GM18517 (cell line): ENCODE measurements around the gene ARHGAP26.
"Not testable (repeated sequence)": the region's sequence is repeated elsewhere in the genome, so short reads cannot be mapped to it uniquely, and the experiment has no call there.

Experiments used
- ATAC-seq: cut with Tn5 transposase; IDR thresholded peaks from one replicate; pipeline ENCODE4 v1.9.1; 2021; ENCODE audit warnings: mild to moderate bottlenecking, moderate library complexity; ENCODE audit not compliant: unreplicated experiment

ARHGAP26 gene

DNA sequence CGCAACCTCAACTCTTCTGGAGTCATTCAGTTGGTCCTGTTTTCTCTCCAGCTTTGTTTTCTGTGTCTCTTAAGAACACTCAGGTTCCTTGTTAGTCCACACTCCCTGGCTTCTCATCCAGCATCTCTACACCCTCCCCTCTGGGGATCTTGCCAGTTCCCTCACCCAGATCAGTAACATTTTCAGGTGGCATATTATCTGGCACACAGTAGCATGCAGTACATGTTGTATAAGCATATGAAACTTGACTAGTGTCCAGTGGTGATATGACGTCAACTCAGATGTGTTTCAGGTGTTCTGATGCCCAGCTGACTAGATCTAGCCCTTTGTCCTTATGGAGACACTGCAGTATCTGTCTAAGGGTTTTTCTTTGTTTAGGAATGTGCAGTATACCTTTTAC is 184.3 kb downstream of the ARHGAP26 start:
- ATAC-seq, result no peak

DNA sequence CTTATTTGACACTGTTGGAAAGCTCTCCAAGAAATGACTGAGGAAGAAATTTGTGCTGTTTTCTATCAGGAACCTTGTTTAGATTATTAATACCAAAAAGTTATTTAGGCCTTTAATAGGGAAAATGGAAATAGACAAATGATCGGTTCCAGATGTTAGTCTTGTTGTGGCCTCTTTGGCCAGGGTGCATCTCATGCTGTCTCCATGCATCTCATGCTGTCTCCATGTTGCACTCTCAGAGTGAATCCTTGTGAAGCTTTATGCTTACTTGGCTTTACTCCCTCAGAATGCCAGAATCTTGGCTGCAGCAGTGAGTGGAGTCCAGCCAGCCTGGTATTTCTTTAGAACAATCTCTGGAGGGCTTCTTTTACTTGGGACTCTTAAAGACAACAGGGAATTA is 185.5 kb downstream of the ARHGAP26 start:
- ATAC-seq, result no peak

DNA sequence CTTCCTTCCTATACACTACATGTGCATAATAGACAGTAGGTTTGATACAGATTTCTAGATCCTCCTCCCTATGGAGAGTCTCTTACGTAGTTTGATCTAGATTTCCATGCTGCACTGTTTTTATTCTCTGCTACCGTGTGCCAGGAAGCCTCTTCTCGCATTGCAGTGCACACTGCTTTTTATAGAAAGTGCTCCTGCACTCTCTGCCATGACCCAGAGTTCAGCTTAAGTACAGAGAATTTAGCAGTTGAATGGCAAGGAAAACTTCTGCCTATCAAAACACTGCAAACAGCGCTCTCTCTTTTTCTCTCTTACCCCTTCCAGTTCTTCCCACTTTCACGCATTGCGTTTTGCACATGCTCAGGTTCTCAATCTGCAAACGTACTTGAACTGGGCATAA is 187.4 kb downstream of the ARHGAP26 start:
- ATAC-seq, result no peak

DNA sequence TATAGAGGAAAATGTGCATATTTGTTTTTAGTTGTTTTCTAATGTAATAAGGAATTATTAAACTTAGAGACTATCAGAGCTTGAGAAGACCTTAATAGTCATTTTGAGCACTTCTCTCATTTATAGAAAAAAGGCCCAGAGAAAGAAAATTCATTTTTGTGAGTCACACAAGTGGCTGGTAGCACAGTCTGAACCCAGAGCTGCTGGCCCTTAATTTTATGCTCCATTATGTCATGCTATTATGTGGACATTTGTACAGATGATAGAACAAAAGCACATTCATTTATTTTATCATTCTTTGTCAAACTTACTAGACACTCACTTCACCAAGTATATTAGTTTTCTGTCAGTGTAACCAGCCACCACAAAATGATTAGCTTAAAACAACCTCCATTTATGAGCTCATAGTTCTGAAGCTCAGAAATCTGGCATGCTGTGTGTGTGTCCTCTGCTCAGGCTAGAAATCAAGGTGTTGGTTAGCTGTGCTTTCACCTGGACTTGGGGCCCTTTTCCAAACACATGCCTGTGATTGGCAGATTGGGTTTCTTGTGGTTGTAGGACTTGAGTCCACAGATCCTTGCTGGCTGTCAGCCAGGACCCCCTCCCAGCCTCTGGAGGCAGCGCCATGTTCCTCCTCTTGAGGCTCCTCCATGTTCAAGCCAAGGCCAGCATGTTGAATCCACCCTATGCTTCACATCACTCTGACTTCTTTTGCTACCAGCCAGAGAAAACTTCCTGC is 188.9 kb downstream of the ARHGAP26 start:
- no peak for ATAC-seq

DNA sequence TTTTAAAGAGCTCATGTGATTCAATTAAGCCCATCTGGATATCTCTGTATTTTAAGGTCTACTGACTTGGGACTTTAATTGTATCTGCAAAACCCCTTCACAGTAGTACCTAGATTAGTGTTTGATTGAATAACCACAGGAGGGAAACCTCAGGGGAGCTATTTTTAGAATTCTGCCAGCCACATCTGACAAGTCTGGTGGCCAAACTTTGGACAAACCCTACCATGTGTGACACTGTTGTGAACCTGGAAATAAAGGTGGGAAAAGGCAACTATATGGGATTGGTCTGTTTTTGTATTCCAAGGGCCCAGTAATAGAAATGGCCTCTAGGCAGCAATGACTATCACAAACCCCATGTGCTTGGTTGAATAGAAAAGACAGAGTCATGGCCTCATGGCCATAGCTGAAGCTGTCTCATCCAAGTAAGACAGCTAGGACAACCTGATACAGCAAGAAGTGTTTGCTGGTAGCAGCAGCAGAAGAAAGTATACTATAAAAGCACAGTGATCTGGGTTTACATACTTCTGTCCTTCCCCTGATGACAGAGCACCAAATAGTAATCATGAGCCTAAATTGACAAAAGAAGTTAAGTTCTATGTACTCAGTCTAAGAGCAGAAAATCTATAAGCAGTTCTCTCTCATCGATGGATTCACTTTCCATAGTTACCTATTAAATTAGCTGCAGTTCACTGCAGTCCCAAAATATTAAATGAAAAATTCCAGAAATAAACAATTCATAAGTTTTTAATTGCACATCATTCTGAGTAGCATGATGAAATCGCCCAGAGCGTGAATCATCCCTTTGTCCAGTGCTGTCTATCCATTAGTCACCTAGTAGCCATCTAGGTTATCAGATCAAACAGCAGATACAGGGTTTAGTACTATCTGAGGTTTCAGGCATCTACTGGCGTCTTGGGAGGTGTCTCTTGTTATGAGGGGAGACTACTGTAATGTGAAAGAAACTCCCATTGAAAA is 189.8 kb downstream of the ARHGAP26 start:
- no peak for ATAC-seq

DNA sequence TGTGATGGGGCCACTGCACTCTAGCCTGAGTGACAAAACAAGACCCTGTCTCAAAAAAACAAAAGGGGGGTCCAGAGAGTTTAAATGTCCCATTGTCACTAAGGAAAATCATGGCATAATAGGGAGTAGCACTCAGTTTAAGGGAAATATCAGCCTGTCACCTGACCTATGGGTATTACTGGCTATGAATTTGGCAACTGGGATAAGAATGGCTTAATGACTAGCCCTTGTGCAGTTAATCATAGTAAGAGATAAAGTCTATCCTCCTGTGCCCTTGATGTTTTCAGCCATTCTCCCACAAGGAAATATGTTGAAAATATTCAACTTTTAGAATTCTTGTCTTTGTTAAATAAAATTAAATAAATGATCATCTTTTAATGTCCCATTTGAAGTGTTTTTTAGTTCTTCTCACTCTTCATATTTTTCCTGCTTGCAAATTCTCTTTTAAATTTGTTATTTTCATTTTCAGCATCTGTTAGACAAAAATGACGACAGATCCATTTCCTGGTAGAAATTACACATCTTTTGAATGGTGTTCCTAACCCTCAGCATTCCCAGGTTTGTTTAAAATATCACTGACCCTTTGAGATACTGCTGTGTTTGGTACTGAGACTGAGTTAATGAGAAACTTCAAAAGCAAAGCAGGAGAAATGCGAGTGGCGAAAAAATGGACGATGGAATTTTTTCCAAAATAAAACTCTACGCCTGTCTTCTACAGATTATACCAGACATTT is 191.4 kb downstream of the ARHGAP26 start:
- no peak for ATAC-seq

DNA sequence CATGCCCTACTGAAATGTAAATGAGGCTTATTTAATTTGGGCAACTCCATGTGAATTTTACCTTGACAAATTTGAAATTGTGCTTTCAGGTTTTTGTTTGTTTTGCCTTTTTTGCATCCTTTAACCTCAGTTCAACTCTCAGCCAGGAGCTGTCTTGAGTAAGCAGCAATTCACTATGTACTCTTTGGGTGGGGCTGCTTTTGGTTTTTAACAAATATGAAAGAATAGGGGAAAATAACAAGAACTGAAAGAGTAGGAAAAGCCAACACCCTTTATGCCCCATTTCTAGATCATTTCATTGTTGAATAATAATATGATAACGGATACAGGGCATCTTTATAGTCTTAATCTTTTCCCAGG is 192.0 kb downstream of the ARHGAP26 start:
- ATAC-seq, result no peak

DNA sequence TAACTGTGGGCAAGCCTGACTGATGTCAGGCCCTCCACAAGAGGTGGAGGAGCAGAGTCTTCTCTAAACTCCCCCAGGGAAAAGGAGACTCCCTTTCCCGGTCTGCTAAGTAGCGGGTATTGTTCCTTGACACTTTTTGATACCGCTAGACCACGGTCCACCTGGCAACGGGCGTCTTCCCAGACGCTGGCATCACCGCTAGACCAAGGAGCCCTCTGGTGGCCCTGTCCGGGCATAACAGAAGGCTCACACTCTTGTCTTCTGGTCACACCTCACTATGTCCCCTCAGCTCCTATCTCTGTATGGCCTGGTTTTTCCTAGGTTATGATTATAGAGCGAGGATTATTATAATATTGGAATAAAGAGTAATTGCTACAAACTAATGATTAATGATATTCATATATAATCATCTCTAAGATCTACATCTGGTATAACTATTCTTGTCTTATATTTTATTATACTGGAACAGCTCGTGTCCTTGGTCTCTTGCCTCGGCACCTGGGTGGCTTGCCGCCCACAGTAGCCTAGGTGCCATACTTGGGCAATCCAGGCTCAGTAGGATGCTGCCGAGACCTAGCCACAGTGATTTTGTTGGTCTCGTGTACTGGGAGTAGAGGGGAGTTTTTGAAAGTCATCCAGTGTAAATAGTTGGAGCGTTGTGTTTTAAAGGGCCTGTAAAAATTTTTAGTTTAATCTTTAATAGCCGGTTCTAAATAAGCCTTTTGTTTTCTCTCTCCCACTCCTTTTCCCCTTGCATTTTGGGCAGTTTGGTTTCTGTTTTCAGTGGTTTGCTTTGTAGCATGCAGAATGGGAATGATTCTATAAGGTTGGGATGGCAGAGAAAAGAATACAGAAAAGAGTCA is 195.3 kb downstream of the ARHGAP26 start:
- not testable (repeated sequence) for ATAC-seq

DNA sequence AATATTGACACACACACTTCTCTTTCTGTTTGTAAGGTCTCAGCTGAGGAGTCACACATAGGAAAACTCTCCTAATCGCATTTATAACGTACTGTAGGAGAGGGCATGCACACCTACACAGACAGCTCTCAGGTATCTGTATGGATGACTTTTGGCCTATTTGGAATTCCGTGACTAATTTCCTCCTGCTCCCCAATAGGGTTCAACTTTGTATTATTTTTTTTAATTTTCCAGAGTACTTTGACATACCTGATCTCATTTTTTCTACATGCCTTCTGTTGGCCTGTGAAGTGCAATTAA is 195.9 kb downstream of the ARHGAP26 start:
- ATAC-seq, result no peak

DNA sequence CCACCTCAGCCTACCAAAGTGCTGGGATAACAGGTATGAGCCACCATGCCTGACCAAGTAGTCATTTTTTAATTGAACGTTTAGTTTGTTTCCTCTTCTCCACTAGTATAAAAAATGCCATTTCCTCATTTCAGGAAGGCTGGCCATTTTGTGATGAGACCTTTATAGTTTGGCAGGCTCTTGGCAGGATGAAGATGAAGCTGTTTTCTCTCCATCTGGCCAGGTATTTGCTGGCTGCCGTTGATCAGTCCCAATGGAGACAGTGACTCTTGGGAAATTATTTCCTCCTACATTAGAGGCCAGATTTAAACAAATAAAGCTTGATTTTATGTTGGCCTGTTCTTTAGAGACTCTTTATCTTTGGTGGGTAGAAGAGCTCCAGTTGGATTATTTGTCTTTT is 199.0 kb downstream of the ARHGAP26 start:
- ATAC-seq, result no peak

DNA sequence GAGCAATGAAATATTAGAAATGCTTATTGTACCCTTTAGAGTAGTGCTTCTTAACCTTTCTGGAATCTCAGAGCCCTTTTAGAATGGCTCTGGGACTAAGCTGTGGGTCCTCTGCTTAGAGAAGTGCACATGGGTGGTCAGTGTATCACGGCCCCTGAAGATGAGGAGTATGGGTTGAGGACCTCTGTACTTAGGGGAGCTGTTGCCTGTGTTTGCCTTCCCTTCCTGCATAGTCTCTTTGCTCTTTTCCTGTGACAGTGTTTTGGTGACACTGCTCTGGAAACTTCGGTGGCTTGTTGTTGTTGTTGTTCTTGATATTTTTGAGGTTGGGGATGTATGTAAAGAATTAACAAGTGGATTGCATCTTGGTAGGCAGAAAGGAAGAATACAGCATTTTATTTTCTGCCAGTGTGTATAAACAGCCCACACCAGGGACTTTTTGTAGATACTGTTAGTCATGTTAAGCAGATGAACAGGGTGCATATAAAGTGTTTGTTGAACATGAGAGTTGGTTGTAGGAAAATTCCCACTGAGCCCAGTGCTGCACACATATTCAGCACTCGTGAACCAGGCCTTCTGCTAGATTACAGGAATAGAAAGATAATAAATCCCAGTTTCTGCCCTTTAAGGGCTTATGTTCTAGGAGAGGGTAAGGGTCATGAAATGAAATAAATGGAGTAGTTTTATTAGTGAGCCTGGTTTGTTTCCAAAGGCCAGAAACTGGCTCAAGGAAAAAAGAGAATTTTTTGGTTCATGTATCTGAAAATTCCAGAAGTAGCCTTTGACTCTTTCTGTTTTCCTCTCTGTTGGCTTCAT is 199.7 kb downstream of the ARHGAP26 start:
- ATAC-seq, result no peak

DNA sequence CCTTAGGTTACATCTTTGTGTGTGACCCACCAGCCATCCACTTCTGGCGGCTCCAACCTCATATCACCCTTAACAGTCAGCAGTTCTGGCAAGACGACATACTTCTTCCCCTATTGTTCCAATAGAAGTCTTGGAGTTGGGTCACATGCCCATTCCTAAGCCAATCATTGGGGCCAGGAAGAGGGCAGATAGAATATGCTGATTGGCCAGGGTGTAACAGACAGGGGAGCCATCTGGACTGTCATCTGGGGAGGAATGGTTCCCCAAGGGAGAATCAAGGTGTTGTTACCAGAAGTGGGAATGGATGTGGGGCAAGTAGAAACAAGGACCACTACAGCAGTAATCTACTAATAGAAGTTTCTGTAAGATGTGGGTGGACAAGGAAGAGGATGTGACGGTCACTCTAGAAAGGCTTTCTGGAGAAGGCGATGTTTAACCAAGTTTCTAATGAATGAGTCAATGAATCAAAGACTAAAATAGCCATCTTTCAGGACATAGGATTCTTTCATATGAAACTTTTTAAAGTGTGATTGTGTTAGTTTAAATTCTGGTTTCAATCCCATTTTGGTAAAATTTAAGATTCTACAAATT is 200.4 kb downstream of the ARHGAP26 start:
- no peak for ATAC-seq

DNA sequence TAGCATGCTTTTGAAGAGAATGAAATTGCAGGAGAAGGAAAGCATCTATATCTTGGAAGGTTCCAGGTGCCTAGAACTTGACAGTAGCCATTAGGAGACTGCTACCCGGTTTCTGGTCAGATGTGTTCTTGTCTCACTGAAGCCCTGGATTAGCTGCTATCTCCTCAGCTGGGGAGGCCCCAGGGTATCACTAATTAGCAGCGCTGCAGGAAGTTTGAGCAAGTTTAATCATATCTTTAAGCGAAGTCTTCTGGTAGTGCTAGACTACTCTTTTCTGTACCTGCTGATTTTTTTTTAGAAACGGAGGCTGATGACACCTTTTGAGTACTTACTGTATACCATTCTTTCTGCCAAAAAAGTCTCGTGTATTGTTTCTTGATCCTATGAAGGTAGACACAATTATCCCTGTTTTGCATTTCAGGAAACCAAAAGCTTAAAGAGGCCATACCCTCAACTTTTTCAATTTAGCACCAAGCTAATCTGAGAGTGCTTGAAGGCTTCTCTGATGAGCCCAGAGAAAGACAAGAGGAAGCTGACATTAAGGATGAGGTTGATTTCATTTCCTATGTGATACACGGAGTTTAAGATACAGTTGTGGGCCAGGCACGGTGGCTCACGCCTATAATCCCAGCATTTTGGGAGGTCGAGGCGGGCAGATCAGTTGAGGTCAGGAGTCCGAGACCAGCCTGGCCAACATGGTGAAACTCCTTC is 201.3 kb downstream of the ARHGAP26 start:
- ATAC-seq, result no peak

DNA sequence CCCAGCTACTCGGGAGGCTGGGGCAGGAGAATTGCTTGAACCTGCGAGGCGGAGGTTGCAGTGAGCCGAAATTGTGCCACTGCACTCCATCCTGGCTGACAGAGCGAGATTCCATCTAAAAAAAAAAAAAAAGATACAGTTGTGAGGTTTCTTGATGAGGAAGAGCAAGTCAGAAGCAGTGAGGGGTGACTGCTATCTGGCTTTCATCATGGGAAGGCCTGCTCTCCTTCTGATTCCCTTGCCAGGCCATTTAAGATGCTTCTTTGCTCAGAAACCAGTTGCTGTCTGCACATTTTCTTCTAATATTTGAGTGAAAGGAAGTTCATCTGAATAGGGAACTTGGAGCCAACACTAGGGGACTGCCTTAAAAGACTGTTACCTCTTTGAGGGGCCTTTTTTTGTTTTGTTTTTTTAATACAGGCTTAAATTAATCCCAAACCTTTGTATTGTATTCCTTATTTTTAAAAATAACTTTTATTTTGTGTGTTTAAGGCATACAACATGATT is 201.9 kb downstream of the ARHGAP26 start:
- ATAC-seq, result no peak

DNA sequence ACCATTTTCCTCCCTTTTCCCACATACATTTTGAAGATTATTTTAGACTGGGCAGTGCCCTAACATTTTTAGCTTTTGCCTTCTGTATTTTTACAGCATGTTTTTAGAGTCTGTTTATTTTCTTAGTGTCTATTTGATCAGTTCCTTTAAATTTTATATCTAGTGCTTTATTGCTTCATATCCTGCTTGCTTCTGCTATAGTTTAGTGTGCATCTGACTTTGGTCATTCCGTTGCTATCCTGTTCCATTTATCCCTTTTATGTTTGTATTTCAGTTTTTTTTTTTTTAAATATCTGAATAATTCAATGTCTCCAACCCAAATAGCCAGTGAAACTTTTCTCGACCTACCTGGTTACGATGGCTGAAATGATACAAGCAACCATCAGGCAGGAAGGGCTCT is 203.8 kb downstream of the ARHGAP26 start:
- no peak for ATAC-seq

DNA sequence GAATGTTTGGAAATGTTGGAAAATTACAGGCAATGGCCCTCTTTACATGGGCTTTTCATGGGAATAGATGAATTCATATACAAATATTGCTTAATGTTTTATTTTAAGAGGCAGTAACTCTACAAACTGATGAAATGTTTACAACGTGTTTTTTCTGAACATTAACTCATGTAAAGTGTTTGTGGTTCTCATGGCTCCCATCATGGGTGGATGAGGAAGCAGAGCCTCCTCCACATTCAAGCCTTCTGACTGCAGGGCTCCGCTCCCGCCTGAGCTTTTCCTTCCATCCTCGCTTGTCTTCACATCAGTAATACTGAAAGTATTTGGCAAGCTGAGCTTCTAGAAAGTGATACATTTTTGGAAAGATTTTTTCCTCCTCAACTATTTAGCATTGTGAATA is 204.2 kb downstream of the ARHGAP26 start:
- no peak for ATAC-seq

DNA sequence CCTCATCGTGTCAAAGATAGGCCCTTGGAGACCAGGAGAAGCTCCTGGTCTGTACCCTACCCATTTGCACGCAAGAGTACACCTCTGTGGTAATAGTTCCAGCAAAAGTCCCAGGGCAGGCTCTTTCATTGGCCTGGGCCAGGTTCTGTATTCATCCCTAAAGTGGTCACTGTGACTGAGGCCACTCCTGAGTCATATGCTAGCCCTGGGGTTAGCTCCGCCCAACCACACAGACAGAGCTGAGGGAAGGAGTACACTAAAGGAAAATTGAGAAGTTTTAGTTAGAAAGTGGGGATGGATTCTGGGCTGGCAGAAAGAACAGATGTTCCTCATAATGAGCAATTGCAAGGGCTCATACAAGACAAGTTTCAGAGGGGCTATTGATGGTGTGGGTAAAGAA is 206.7 kb downstream of the ARHGAP26 start:
- ATAC-seq, result no peak

DNA sequence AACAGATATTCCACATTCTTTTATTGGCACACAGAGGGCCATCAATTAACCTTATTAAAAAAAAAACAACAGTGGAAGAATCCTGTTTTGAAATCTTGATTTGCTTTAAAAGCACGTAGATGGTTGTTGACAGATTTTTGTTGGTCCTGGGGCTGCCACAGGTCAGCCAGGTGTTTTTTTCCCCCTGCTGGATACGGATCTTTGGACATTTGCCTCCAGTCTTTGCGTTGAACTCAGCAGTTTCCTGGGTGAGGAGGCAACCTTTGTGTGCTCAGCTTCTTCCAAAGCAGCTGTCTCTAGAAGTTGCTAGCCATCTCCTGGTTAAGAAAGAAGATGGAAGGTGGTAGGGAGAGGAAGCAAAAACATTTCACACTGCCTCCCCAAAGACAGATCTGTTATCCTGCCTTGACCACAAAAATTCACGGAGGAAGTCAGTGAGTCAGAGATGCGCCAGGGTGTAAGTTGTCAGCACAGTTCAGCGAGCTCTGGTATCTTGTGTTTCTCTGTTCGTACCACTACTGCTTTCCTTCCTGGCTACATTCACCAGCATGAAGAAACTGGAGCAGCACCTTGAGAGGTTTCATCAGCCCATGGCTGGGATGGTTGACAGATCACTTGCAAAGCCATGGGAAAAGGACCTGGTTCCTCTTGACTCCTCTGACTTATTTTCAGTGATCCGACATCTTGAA is 207.3 kb downstream of the ARHGAP26 start:
- ATAC-seq, result no peak
